Smooth muscle cell (in vitro differentiated cells): ENCODE measurements around the gene KCNIP3. TPM values are rescaled to one million over a fixed set of nuclear protein-coding genes. Genes with fewer than 3 reads are reported as not detected.

ENCODE experiments used
- DNase-seq: peaks from one replicate; lab custom pipeline; 2025; ENCODE audit not compliant: unreplicated experiment; lab: John Stamatoyannopoulos, UW
- H2AFZ ChIP-seq: fragments of 200-600 bp; sonication (generic); 2 replicates; pipeline ENCODE4 v1.6.0; 2016; ENCODE audit warnings: antibody characterized with exemption, low read depth, mild to moderate bottlenecking
- H3F3A ChIP-seq: fragments of 200-600 bp; sonication (generic); 2 replicates; pipeline ENCODE4 v1.6.0; 2017; ENCODE audit warnings: antibody characterized with exemption, low read depth
- H3K27ac ChIP-seq: fragments of 200-600 bp; sonication (generic); 2 replicates; pipeline ENCODE4 v1.5.1; 2016; ENCODE audit warnings: low read depth, mild to moderate bottlenecking
- H3K27me3 ChIP-seq: fragments of 200-600 bp; sonication (generic); 2 replicates; pipeline ENCODE4 v1.6.1; 2016; ENCODE audit warnings: low read depth, mild to moderate bottlenecking
- H3K36me3 ChIP-seq: fragments of 200-600 bp; sonication (generic); 2 replicates; pipeline ENCODE4 v1.5.1; 2016; ENCODE audit warnings: low read depth
- H3K4me1 ChIP-seq: fragments of 200-600 bp; sonication (generic); 2 replicates; pipeline ENCODE4 v1.5.1; 2016; ENCODE audit warnings: low read depth
- H3K4me2 ChIP-seq: fragments of 200-600 bp; sonication (generic); 2 replicates; pipeline ENCODE4 v1.6.0; 2016; ENCODE audit warnings: mild to moderate bottlenecking
- H3K4me3 ChIP-seq: fragments of 200-600 bp; sonication (generic); 2 replicates; pipeline ENCODE4 v1.5.1; 2016; ENCODE audit warnings: mild to moderate bottlenecking
- H3K79me2 ChIP-seq: fragments of 200-600 bp; sonication (generic); 2 replicates; pipeline ENCODE4 v1.6.0; 2016; ENCODE audit warnings: low read depth, mild to moderate bottlenecking
- H3K9ac ChIP-seq: fragments of 200-600 bp; sonication (generic); 2 replicates; pipeline ENCODE4 v1.6.0; 2016; ENCODE audit warnings: low read depth
- H3K9me3 ChIP-seq: fragments of 200-600 bp; sonication (generic); replicated peaks from 2 replicates; pipeline ENCODE4 v1.5.1; 2016; ENCODE audit warnings: low read depth
- H4K20me1 ChIP-seq: fragments of 200-600 bp; sonication (generic); 2 replicates; pipeline ENCODE4 v1.6.0; 2016; ENCODE audit warnings: low read depth
- CTCF ChIP-seq: fragments of 200-600 bp; sonication (generic); IDR thresholded peaks from 2 replicates; pipeline ENCODE4 v1.5.1; 2017; ENCODE audit warnings: borderline replicate concordance, mild to moderate bottlenecking, antibody characterized with exemption; ENCODE audit not compliant: insufficient read depth, poor library complexity, severe bottlenecking
- WGBS: methylation state at CpG from one replicate; pipeline ENCODE4 v1.1.7; 2016; ENCODE audit warnings: low lambda C conversion rate; 5-methylcytosine and 5-hydroxymethylcytosine counted together
- polyA plus RNA-seq: library from polyadenylated mRNA; unstranded; fragments of >200 nt; fragmentation: Nextera tagmentation; extraction: Ambion mirVana; gene quantifications from 2 replicates; pipeline ENCODE4 v1.2.1, GENCODE V29; 2016
- total RNA-seq: library from RNA; depleted of rRNA; stranded (reverse); fragments of >200 nt; gene quantifications from 2 replicates; pipeline ENCODE4 v1.2.3, GENCODE V29; 2014

KCNIP3 gene
- total and polyA plus RNA-seq, 2 experiments from 2014 or later: 1.1 to 7.6 TPM

DNA sequence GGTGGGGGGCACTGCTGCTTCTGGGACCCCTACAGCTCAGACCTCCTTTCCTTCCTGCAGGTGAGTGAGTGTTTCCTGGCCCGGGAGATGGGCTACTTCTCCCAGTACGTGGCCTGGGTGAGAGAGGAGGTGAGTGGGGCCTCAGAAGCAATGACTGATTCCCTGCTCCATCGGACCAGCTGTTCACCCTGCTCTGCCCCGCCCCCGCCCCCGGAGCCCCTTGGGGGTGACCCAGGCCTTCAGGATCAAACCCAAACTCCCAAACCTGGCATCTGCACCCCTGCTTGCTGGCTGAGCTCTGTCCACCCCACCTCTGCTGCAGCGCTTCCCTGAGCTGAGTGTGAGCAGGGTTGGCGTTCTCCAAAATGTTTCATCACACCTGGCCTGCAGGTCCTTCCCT lies 9.8 kb upstream of the KCNIP3 start:
- H3K9ac ChIP-seq: no peak overlapping the region
- H3K27me3 ChIP-seq: no peaks in the 10 kb centered on the region
- no peak overlapping the region for H3K27ac ChIP-seq
- no peak overlapping the region for H3K4me3 ChIP-seq
- no peaks in the 10 kb centered on the region for H3K79me2 ChIP-seq
- H3K4me2 ChIP-seq: no peak overlapping the region
- WGBS: 79% methylated on average over 7 of the region's 8 CpGs
- H2AFZ ChIP-seq: no peak overlapping the region
- H4K20me1 ChIP-seq: no peaks in the 10 kb centered on the region
- no peak for TF ChIP-seq CTCF
- H3K9me3 ChIP-seq: peaks cover 3% of the 10 kb centered on the region
- no peaks in the 10 kb centered on the region for H3K4me1 ChIP-seq
- no peaks in the 10 kb centered on the region for H3K36me3 ChIP-seq
- H3F3A ChIP-seq: no peaks in the 10 kb centered on the region
- DNase-seq: no peak

- Histone ChIP-seq H3K4me1 (no peaks in the 10 kb centered on the region), H3K79me2 (no peaks in the 10 kb centered on the region), H3K9ac (no peak overlapping the region), H3K4me3 (no peak overlapping the region), H2AFZ (no peak overlapping the region), H3K27ac (no peak overlapping the region), H3K9me3 (peaks cover 3% of the 10 kb centered on the region), H3K36me3 (no peaks in the 10 kb centered on the region), H3K27me3 (no peaks in the 10 kb centered on the region), H3K4me2 (no peak overlapping the region), H4K20me1 (no peaks in the 10 kb centered on the region), H3F3A (no peaks in the 10 kb centered on the region)
- no peak for DNase-seq
- no peak for TF ChIP-seq CTCF
- WGBS: 92% methylated on average over 5 of the region's 5 CpGs
Measured at GRCh38 chr2:95287806-95288205, 9.3 kb upstream of the KCNIP3 start.

DNA sequence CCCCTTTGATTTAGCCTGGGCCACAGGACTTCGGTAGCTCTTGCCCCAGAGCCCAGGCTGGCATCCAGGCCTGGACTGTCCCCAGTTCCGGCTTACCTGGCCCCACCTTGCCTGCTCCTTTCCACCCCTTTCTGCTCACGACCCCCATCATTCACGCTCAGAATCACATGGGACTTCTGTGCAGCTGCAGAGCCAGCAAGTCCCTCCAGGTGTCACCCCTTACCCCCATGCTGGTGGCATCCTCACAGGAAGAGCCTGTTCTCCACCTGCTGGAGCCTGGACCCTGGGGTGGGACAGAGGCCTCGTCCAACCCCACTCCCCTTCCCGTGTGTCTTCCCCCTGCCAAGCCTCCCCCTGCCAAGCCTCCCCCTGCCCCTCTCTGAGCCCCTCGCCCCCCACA lies 7.9 kb upstream of the KCNIP3 start:
- Histone ChIP-seq H3F3A (no peaks in the 10 kb centered on the region), H3K4me3 (no peak overlapping the region), H2AFZ (no peak overlapping the region), H3K9ac (no peak overlapping the region), H4K20me1 (no peaks in the 10 kb centered on the region), H3K4me1 (no peaks in the 10 kb centered on the region), H3K9me3 (peaks cover 3% of the 10 kb centered on the region), H3K36me3 (no peaks in the 10 kb centered on the region), H3K79me2 (no peaks in the 10 kb centered on the region), H3K27me3 (no peaks in the 10 kb centered on the region), H3K4me2 (no peak overlapping the region), H3K27ac (no peak overlapping the region)
- no peak for DNase-seq
- TF ChIP-seq CTCF: no peak
- 78% methylated on average over 4 of the region's 7 CpGs for WGBS

GRCh38 chr2:95291222-95291621 lies 5.9 kb upstream of the KCNIP3 start:
- H3F3A ChIP-seq: no peaks in the 10 kb centered on the region
- H3K9ac ChIP-seq: no peak overlapping the region
- H3K27ac ChIP-seq: no peak overlapping the region
- H3K36me3 ChIP-seq: no peaks in the 10 kb centered on the region
- H4K20me1 ChIP-seq: no peaks in the 10 kb centered on the region
- no peak for DNase-seq
- no peaks in the 10 kb centered on the region for H3K4me1 ChIP-seq
- no peaks in the 10 kb centered on the region for H3K79me2 ChIP-seq
- no peak overlapping the region for H3K4me3 ChIP-seq
- no peak overlapping the region for H2AFZ ChIP-seq
- no peak overlapping the region for H3K4me2 ChIP-seq
- peaks cover 3% of the 10 kb centered on the region for H3K9me3 ChIP-seq
- TF ChIP-seq CTCF: no peak
- H3K27me3 ChIP-seq: no peaks in the 10 kb centered on the region
